HG03378 (cell line): Measurements from ENCODE around the gene ATP2C2.
"Not testable (repeated sequence)": the region's sequence is repeated elsewhere in the genome, so short reads cannot be mapped to it uniquely, and the experiment has no call there.

Experiments
- ATAC-seq: cut with Tn5 transposase; IDR thresholded peaks from one replicate; pipeline ENCODE4 v1.9.1; 2021; ENCODE audit warnings: mild to moderate bottlenecking, moderate library complexity; ENCODE audit not compliant: unreplicated experiment

Gene ATP2C2

GRCh38 chr16:84391151-84392030 lies 23.1 kb downstream of the ATP2C2 start:
- no peak for ATAC-seq

- no peak for ATAC-seq
Measured at GRCh38 chr16:84392031-84392360, 23.7 kb downstream of the ATP2C2 start.

GRCh38 chr16:84396082-84396481 lies 27.7 kb downstream of the ATP2C2 start:
- ATAC-seq = not testable (repeated sequence)

- no peak for ATAC-seq
Measured at GRCh38 chr16:84396537-84397008, 28.2 kb downstream of the ATP2C2 start.

- no peak for ATAC-seq
Measured at GRCh38 chr16:84397090-84397489, 28.8 kb downstream of the ATP2C2 start.

GRCh38 chr16:84398701-84399100 lies 30.4 kb downstream of the ATP2C2 start:
- ATAC-seq = no peak

- ATAC-seq = not testable (repeated sequence)
Measured at GRCh38 chr16:84399912-84400311, 31.6 kb downstream of the ATP2C2 start.

- not testable (repeated sequence) for ATAC-seq
Measured at GRCh38 chr16:84403435-84403834, 35.1 kb downstream of the ATP2C2 start.

- ATAC-seq = no peak
Measured at GRCh38 chr16:84404324-84404723, 36.0 kb downstream of the ATP2C2 start.

- ATAC-seq = no peak
Measured at GRCh38 chr16:84404936-84405639, 36.8 kb downstream of the ATP2C2 start.

- ATAC-seq = no peak
Measured at GRCh38 chr16:84406006-84406963, 37.9 kb downstream of the ATP2C2 start.

GRCh38 chr16:84407588-84408313 lies 39.4 kb downstream of the ATP2C2 start:
- ATAC-seq = no peak

GRCh38 chr16:84408314-84408690 lies 40.0 kb downstream of the ATP2C2 start:
- ATAC-seq = no peak

- ATAC-seq = no peak
Measured at GRCh38 chr16:84408856-84409255, 40.5 kb downstream of the ATP2C2 start.

GRCh38 chr16:84410361-84411138 lies 42.2 kb downstream of the ATP2C2 start:
- no peak for ATAC-seq

- ATAC-seq = no peak
Measured at GRCh38 chr16:84411768-84412167, 43.4 kb downstream of the ATP2C2 start.

- no peak for ATAC-seq
Measured at GRCh38 chr16:84412262-84412661, 43.9 kb downstream of the ATP2C2 start.

GRCh38 chr16:84413244-84414004 lies 45.1 kb downstream of the ATP2C2 start:
- no peak for ATAC-seq

- ATAC-seq = no peak
Measured at GRCh38 chr16:84414789-84415326, 46.5 kb downstream of the ATP2C2 start.
